Eye (tissue), 1 donor: ENCODE measurements around the gene WNT9B.
"Not testable (repeated sequence)": the region's sequence is repeated elsewhere in the genome, so short reads cannot be mapped to it uniquely, and the experiment has no call there.

Source experiments
- DNase-seq: peaks from one replicate; pipeline ENCODE4 v3.0.0-alpha.2; 2015

The WNT9B gene

GRCh38 chr17:46821482-46822387, 29.6 kb upstream of the WNT9B start:
- DNase-seq = no peak

DNA sequence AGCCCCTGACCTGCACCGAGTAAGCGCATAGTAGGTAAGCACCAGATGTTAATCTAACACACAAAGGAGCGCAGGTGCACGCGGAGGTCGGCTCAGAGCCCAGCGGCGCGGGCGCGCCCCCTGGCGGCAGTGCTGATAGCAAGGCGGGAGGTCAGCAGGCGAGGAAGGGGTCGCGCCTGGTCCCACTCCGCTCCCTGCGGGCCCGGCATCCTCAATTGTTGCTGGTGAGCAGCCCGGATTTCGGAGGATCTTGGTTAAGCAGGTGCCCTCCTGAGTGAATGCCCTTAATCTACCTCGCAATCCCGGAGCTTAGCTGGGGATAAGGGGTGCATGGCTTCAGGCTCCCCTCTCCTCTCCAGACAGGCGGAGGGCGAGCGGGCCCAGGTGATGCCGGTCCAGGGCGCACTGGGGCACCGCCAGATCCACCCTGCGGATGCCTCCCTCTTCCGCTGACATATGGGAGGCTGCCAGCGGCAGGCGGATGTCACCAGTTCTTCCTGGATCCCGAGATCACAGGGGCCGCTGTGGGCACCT, 28.9 kb upstream of the WNT9B start:
- no peak for DNase-seq

DNA sequence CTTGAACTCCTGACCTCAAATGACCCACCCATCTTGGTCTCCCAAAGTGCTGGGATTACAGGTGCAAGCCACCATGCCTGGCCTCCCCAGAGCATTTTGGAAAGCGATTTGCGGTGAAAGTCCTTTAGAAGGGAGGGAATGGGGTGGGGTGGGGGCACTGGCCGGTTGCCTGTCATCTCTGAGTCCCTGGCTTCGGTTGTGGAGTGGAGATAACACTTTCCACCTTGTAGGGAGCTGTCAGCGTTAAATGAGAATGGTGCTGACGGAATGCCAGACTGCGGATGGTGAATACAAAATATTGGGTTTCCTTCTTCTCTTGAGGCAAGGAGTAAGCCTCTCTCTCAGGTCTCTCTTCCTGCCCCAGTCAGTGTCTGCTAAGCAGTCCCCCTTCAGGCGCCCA, 27.7 kb upstream of the WNT9B start:
- no peak for DNase-seq

- no peak for DNase-seq
Observed at GRCh38 chr17:46826116-46826515, 25.3 kb upstream of the WNT9B start.

DNA sequence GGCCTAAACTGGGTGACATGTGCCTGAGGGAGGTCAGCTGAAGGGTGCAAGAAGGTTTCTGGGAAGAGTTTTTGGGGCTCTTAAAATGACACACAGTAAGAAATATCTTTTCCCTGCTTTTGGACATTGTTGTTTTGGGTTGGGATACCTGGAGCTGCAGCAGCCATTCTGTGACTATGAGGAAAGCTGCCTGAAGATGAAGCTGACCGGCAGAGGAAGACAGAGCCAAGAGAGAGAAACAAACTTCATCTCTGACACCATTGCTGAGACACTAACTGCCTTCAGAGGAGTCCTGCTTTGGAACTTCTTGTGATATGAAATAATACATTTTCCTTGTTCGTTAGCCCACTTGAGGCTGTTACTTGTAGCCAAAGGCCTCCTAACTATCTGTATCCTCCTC, 24.1 kb upstream of the WNT9B start:
- no peak for DNase-seq

DNA sequence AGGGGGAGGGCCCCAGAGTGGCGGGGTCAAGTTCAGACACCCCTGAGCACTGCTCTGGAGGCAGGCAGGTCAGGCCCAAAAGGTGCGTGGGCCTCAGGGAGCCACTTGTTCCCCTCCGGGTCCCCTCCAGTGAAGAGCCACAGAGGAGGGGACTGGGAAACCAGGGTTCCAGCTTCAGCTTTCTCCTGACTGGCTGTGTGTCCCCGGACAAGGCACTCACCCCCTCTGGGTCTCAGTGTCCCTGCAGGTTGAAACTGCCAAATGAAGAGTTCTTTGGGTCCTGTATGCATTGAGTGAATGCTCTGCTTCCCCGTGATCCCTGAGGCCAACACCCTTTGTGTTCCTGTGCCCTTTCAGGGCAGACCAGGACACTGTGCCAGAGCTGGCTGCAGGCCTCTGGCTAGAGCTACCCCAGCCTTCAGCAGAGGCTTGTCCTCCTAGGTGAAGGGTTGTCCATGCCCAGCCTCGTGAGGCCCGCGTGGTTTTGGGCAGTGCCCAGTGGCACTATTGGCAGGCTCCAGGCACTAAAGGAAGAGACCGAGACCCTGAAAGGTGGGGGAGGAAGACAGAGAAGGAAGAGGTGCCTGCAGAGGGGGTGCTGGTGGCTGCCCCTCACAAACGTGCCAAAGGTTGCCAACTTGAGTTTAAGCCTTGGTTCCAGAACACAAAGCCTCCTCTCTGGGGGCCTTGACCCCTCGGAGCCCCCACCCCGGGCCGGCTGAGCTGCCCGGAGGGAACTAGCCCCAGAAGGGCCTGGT, 19.6 kb upstream of the WNT9B start:
- no peak for DNase-seq

- DNase-seq = peak; percentile 75
Observed at GRCh38 chr17:46832331-46832821, 19.0 kb upstream of the WNT9B start.

DNA sequence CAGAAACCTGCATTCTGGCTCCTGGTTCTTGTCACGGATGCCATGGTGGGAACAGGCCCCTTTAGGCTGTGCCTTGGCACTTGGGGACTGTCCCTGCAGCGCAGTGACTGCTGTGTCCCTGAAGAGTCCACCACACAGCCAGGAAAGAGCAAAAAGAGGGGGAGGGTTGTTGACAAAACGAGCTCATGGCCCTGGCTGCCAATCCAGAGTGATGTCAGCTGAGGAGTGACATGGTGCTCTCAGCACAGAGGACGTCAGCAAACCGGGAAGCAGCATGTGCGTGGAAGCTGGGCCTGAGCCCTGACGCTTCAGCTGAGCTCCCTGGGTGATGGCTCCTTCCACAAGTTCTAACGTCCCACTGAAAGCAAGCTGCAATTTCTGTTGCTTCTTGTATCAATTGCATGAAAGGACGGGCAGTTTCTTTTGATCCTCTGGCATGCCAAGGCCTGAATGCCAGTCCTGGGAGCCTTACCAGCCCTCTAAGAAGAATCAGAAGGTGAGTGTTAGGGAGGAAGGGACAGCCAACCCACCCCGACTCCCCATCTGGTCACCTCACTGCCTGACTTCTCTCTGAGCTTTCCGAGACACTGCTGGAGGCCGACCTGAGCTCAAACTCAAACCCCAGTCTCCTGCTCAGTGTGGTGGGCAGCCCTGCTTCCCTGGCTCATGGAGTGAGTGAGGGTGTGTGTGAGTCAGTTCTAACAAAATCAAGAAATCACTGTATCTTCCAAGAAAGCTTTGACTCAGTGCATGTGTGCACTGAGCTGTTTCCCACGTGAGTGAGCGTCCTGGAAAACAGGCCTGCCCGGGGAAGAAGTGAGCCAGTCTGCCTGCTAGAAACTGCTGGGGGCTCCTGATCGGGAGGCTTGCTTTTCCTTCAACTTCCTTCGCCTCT, 18.2 kb upstream of the WNT9B start:
- peak; percentile 43 for DNase-seq

GRCh38 chr17:46833840-46834208, 17.6 kb upstream of the WNT9B start:
- no peak for DNase-seq

DNA sequence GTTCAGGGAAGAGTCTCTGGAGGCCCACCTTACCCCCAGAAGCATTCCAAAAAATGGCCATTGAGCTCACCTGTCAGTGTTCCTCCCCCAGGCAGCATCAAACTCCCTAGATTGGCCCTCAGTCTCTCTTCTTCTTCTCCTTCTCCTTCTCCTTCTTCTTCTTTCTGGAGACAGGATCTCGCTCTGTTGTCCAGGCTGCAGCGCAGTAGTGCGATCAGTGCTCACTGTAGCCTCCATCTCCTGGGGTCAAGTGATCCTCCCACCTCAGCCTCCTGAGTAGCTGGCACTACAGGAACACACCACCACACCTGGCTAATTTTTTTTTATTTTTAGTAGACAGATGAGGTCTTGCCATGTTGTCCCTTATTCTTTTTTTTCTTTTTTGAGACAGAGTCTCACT, 16.5 kb upstream of the WNT9B start:
- DNase-seq = no peak

GRCh38 chr17:46836500-46836899, 14.9 kb upstream of the WNT9B start:
- DNase-seq = no peak

DNA sequence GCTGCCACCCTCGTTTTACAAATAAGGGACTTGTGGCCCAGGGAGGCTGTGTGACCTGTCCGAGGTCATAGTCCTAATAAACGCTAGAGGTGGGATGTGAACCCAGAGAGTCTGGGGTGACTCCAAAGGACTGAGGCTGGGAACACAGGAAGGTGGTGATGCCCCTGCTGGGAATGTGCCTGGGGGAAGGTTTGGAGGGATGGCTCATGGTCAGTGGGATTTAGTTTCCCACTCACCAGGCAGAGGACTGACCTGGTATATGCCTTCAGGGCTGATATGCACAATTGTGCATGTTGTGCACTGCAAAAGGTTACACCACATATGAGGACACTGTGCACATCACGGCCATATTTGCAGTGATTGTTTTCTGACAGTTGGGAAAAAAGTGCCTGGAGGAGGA, 13.9 kb upstream of the WNT9B start:
- DNase-seq = no peak

DNA sequence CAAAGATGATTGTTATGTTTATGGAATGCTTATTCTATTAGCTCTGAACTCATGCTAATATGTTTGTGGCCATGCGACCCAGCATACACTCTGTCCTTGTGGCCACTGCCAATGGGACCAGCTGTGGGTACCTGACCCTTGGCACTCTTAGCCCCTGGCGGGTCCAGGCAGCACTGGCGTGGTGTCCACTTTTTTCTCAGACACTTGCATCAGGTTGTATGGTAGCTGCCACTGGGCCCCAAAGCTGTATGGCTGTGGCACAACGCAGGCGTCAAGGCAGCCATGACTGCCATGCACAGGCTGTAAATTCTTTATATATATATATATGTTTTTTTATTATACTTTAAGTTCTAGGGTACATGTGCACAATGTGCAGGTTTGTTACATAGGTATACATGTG, 12.2 kb upstream of the WNT9B start:
- no peak for DNase-seq

- DNase-seq = not testable (repeated sequence)
Observed at GRCh38 chr17:46840596-46840995, 10.8 kb upstream of the WNT9B start.

GRCh38 chr17:46841561-46842379, 9.6 kb upstream of the WNT9B start:
- DNase-seq = peak; percentile 61

DNA sequence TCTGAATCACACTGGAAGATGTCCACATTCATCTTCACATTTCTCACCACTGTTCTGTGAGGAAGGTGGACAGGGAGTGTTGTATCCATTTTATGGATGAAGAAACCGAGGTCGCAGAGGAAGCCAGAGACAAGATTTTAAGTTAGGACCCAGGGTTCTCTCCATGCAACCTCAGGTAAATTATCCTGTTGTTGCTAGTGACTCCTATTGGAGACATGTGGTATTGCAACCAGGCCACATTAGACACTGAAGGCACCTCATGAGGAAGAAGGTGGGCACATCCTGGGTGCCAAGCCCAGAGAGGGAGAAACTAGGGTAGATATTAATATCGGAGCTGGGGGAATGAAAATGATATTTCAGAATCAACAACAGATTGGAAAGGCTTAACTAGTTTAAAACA, 8.5 kb upstream of the WNT9B start:
- no peak for DNase-seq

GRCh38 chr17:46847204-46848191, 3.9 kb upstream of the WNT9B start:
- no peak for DNase-seq

DNA sequence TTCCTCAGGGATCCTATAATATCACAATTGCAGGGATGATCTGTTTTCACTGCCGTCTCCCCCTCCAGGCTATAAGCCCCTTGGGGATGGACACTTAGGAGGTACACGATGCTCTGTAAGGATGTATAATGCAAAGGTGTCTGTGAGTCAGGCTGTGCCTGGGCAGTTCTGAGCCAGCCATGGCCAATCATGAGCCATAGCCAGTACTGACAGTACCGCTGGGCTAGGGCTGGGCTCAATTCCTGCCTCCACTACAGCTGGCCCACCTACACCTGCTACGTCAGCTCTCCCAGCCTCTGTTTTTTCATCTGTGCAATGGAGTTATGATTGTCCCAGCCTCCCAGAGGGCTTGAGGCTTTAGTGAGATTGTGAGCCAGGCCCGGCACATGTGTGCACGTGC, 2.8 kb upstream of the WNT9B start:
- no peak for DNase-seq

- no peak for DNase-seq
Observed at GRCh38 chr17:46850688-46851028, 725 bp upstream of the WNT9B start.

- DNase-seq = no peak
Observed at GRCh38 chr17:46853896-46854444, 2.6 kb downstream of the WNT9B start.
